ENCODE results near the gene HLA-DQA1. TPM values are rescaled to one million over a fixed set of nuclear protein-coding genes. Genes with fewer than 3 reads are reported as not detected.

The HLA-DQA1 gene
- total and polyA plus RNA-seq, 2 experiments from 2014 or later = 0.42 TPM; not detected in 1

DNA sequence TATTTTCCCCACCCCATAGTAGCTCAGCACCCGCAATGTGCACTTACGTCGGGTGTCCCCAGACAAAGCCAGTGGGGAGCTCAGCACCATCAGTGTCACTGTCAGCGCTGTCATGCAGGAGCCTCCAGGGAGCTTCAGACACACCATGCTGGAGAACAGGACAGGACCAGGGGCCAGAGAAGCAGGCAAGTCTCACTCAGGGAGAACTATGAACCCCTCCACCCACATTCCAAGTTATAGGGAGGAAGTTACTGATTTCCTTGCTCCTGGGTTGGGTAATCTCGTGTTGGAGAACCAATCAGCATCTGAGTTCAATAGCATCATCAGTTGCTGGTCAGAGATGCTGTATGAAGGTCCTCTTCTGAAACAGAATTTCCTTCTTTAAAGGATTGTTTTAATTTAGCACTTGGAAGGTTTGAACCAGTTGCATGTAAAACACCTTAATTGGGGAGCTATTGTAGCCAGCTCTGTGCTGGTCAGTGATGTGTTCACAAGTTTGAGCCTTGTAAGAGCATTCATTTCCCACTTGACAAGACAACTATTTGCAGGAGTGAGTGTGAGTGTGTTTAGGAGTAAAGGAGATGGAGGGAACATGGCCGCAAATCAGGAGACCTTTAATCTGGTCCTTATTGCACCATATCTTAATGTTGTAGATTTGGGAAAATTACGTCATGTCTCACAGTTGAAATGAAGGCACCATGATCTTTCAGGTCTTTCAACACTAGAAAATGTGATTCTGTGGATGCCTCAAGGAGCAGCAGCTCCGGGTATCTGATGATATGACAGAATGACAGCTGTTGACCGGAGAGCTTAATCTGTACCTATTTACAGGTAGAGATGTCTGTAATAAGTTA lies 47.4 kb upstream of the HLA-DQA1 start, which contains the start of gene HLA-DRB1:
Gene HLA-DRB1 (minus strand): TSS at position 253 of the 854 bp plus-strand sequence. CDS start 106 bp downstream, at position 147.
- peak; percentile 87 for DNase-seq (ENCODE audit: low spot score)

More for the DNA sequence above, 47.4 kb upstream of the HLA-DQA1 start, which contains the start of gene HLA-DRB1:
- Histone ChIP-seq H3K36me3 (ENCODE audit: insufficient read depth) (no peaks in the 10 kb centered on the region), H3K27me3 (ENCODE audit: insufficient read depth) (no peaks in the 10 kb centered on the region), H3K9me2 (ENCODE audit: insufficient read depth) (no peaks in the 10 kb centered on the region), H3K4me3 (no peak within 1 kb of the TSS), H2AFZ (no peak within 1 kb of the TSS), H4K20me1 (replicated peaks; ENCODE audit: insufficient read depth) (no peaks in the 10 kb centered on the region), H3K79me2 (replicated peaks; ENCODE audit: insufficient read depth) (no peaks in the 10 kb centered on the region), H3K4me2 (no peak within 1 kb of the TSS), H3K27ac (ENCODE audit: low read depth) (no peak within 1 kb of the TSS), H3K4me1 (ENCODE audit: insufficient read depth) (no peaks in the 10 kb centered on the region), H3F3A (replicated peaks; ENCODE audit: low read depth) (no peaks in the 10 kb centered on the region)
- Mint-ChIP-seq H3K4me3 (no peak within 1 kb of the TSS), H3K36me3 (ENCODE audit: low read depth) (no peaks in the 10 kb centered on the region), H3K9me3 (no peaks in the 10 kb centered on the region), H3K27me3 (ENCODE audit: insufficient read depth, low read depth, poor library complexity) (peaks cover 2% of the 10 kb centered on the region), H3K4me1 (no peaks in the 10 kb centered on the region; the same call in 2 of the 3 replicates), H3K27ac (no peak within 1 kb of the TSS)
- TF ChIP-seq EZH2phosphoT487 (IDR thresholded peaks at IDR 0.05; ENCODE audit: unreplicated experiment) = no peak
- no peak for TF ChIP-seq EZH2 (IDR thresholded peaks at IDR 0.05; ENCODE audit: low read depth, unreplicated experiment)
- TF ChIP-seq, protein P1, sequence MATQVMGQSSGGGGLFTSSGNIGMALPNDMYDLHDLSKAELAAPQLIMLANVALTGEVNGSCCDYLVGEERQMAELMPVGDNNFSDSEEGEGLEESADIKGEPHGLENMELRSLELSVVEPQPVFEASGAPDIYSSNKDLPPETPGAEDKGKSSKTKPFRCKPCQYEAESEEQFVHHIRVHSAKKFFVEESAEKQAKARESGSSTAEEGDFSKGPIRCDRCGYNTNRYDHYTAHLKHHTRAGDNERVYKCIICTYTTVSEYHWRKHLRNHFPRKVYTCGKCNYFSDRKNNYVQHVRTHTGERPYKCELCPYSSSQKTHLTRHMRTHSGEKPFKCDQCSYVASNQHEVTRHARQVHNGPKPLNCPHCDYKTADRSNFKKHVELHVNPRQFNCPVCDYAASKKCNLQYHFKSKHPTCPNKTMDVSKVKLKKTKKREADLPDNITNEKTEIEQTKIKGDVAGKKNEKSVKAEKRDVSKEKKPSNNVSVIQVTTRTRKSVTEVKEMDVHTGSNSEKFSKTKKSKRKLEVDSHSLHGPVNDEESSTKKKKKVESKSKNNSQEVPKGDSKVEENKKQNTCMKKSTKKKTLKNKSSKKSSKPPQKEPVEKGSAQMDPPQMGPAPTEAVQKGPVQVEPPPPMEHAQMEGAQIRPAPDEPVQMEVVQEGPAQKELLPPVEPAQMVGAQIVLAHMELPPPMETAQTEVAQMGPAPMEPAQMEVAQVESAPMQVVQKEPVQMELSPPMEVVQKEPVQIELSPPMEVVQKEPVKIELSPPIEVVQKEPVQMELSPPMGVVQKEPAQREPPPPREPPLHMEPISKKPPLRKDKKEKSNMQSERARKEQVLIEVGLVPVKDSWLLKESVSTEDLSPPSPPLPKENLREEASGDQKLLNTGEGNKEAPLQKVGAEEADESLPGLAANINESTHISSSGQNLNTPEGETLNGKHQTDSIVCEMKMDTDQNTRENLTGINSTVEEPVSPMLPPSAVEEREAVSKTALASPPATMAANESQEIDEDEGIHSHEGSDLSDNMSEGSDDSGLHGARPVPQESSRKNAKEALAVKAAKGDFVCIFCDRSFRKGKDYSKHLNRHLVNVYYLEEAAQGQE (IDR thresholded peaks at IDR 0.05; ENCODE audit: unreplicated experiment) = no peak
- TF ChIP-seq STAT1 (IDR thresholded peaks at IDR 0.05; ENCODE audit: unreplicated experiment) = no peak
- no peak for TF ChIP-seq NANOG (IDR thresholded peaks at IDR 0.05; ENCODE audit: borderline replicate concordance)
- TF ChIP-seq JUNB (IDR thresholded peaks at IDR 0.05; ENCODE audit: unreplicated experiment) = no peak
- TF ChIP-seq, protein P2, sequence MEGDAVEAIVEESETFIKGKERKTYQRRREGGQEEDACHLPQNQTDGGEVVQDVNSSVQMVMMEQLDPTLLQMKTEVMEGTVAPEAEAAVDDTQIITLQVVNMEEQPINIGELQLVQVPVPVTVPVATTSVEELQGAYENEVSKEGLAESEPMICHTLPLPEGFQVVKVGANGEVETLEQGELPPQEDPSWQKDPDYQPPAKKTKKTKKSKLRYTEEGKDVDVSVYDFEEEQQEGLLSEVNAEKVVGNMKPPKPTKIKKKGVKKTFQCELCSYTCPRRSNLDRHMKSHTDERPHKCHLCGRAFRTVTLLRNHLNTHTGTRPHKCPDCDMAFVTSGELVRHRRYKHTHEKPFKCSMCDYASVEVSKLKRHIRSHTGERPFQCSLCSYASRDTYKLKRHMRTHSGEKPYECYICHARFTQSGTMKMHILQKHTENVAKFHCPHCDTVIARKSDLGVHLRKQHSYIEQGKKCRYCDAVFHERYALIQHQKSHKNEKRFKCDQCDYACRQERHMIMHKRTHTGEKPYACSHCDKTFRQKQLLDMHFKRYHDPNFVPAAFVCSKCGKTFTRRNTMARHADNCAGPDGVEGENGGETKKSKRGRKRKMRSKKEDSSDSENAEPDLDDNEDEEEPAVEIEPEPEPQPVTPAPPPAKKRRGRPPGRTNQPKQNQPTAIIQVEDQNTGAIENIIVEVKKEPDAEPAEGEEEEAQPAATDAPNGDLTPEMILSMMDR (conservative IDR thresholded peaks at IDR 0.05; ENCODE audit: low read depth in 2 of 2) = no peak
- TF ChIP-seq, protein P3, sequence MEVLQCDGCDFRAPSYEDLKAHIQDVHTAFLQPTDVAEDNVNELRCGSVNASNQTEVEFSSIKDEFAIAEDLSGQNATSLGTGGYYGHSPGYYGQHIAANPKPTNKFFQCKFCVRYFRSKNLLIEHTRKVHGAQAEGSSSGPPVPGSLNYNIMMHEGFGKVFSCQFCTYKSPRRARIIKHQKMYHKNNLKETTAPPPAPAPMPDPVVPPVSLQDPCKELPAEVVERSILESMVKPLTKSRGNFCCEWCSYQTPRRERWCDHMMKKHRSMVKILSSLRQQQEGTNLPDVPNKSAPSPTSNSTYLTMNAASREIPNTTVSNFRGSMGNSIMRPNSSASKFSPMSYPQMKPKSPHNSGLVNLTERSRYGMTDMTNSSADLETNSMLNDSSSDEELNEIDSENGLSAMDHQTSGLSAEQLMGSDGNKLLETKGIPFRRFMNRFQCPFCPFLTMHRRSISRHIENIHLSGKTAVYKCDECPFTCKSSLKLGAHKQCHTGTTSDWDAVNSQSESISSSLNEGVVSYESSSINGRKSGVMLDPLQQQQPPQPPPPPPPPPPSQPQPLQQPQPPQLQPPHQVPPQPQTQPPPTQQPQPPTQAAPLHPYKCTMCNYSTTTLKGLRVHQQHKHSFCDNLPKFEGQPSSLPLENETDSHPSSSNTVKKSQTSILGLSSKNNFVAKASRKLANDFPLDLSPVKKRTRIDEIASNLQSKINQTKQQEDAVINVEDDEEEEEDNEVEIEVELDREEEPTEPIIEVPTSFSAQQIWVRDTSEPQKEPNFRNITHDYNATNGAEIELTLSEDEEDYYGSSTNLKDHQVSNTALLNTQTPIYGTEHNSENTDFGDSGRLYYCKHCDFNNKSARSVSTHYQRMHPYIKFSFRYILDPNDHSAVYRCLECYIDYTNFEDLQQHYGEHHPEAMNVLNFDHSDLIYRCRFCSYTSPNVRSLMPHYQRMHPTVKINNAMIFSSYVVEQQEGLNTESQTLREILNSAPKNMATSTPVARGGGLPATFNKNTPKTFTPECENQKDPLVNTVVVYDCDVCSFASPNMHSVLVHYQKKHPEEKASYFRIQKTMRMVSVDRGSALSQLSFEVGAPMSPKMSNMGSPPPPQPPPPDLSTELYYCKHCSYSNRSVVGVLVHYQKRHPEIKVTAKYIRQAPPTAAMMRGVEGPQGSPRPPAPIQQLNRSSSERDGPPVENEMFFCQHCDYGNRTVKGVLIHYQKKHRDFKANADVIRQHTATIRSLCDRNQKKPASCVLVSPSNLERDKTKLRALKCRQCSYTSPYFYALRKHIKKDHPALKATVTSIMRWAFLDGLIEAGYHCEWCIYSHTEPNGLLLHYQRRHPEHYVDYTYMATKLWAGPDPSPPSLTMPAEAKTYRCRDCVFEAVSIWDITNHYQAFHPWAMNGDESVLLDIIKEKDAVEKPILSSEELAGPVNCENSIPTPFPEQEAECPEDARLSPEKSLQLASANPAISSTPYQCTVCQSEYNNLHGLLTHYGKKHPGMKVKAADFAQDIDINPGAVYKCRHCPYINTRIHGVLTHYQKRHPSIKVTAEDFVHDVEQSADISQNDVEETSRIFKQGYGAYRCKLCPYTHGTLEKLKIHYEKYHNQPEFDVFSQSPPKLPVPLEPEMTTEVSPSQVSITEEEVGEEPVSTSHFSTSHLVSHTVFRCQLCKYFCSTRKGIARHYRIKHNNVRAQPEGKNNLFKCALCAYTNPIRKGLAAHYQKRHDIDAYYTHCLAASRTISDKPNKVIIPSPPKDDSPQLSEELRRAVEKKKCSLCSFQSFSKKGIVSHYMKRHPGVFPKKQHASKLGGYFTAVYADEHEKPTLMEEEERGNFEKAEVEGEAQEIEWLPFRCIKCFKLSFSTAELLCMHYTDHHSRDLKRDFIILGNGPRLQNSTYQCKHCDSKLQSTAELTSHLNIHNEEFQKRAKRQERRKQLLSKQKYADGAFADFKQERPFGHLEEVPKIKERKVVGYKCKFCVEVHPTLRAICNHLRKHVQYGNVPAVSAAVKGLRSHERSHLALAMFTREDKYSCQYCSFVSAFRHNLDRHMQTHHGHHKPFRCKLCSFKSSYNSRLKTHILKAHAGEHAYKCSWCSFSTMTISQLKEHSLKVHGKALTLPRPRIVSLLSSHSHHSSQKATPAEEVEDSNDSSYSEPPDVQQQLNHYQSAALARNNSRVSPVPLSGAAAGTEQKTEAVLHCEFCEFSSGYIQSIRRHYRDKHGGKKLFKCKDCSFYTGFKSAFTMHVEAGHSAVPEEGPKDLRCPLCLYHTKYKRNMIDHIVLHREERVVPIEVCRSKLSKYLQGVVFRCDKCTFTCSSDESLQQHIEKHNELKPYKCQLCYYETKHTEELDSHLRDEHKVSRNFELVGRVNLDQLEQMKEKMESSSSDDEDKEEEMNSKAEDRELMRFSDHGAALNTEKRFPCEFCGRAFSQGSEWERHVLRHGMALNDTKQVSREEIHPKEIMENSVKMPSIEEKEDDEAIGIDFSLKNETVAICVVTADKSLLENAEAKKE (CRISPR knock-in tag; IDR thresholded peaks at IDR 0.05) = no peak
- TF ChIP-seq, protein P4, sequence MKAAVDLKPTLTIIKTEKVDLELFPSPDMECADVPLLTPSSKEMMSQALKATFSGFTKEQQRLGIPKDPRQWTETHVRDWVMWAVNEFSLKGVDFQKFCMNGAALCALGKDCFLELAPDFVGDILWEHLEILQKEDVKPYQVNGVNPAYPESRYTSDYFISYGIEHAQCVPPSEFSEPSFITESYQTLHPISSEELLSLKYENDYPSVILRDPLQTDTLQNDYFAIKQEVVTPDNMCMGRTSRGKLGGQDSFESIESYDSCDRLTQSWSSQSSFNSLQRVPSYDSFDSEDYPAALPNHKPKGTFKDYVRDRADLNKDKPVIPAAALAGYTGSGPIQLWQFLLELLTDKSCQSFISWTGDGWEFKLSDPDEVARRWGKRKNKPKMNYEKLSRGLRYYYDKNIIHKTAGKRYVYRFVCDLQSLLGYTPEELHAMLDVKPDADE (IDR thresholded peaks at IDR 0.05) = no peak
- no peak for TF ChIP-seq ZNF114 (CRISPR knock-in tag; IDR thresholded peaks at IDR 0.05)
- TF ChIP-seq ZNF331 (CRISPR knock-in tag; IDR thresholded peaks at IDR 0.05; ENCODE audit: low read depth) = no peak
- no peak for TF ChIP-seq POLR2AphosphoS5 (IDR thresholded peaks at IDR 0.05; ENCODE audit: low read depth)
- TF ChIP-seq CREB1 (CRISPR knock-in tag; IDR thresholded peaks at IDR 0.05; ENCODE audit: low read depth) = no peak
- ATAC-seq = peak; percentile 100

All from GM23338 (cell line).